H1 (cell line): ENCODE measurements around the gene RGS3. TPM values are rescaled to one million over a fixed set of nuclear protein-coding genes. Genes with fewer than 3 reads are reported as not detected.

ENCODE experiments used
- BRCA1 ChIP-seq: IDR thresholded peaks from 2 replicates; pipeline ENCODE4 v1.6.1; 2012; ENCODE audit warnings: low read depth, low read length, improper control_type of control experiment
- CHD7 ChIP-seq: fragments of 300-600 bp; sonication (generic); IDR thresholded peaks from 2 replicates; pipeline ENCODE4 v1.7.1; 2012; ENCODE audit warnings: low read length, moderate library complexity, mild to moderate bottlenecking, inconsistent platforms; ENCODE audit not compliant: insufficient replicate concordance
- EZH2 ChIP-seq: fragments of 200-600 bp; sonication (generic); IDR thresholded peaks from 2 replicates; pipeline ENCODE4 v1.7.1; 2012; ENCODE audit warnings: low read depth, mild to moderate bottlenecking, moderate library complexity, low read length, inconsistent platforms; ENCODE audit not compliant: severe bottlenecking
- MAFK ChIP-seq: IDR thresholded peaks from 2 replicates; pipeline ENCODE4 v1.6.1; 2012; ENCODE audit warnings: low read depth, mild to moderate bottlenecking, improper control_type of control experiment, low read length
- NANOG ChIP-seq: IDR thresholded peaks from 2 replicates; pipeline ENCODE4 v1.6.1; 2011; ENCODE audit warnings: low read length, low read depth, mild to moderate bottlenecking, inconsistent platforms; ENCODE audit not compliant: insufficient read depth, poor library complexity, severe bottlenecking
- POU5F1 ChIP-seq: IDR thresholded peaks from 2 replicates; pipeline ENCODE4 v1.6.1; 2011; ENCODE audit warnings: low read depth, mild to moderate bottlenecking, low read length, moderate library complexity
- SIX5 ChIP-seq: IDR thresholded peaks from 2 replicates; pipeline ENCODE4 v1.6.1; 2011; ENCODE audit warnings: mild to moderate bottlenecking, low read depth, low read length
- TAF1 ChIP-seq: IDR thresholded peaks from 2 replicates; pipeline ENCODE4 v1.6.1; 2011; ENCODE audit warnings: mild to moderate bottlenecking, low read depth, low read length
- polyA plus RNA-seq, 7 experiments: library from polyadenylated mRNA; depleted of rRNA in 3 of 7; stranded (reverse) in 5 of 7; unstranded in 2 of 7; fragments of >200 nt in 5 of 7; fragments of 200-250 nt in 2 of 7; gene quantifications; 1 replicate in 5 of 7; 2 replicates in 1 of 7; 4 replicates in 1 of 7; pipeline versions ENCODE4 v1.2.1 to v1.2.3, GENCODE V29; 2011 to 2013; ENCODE audit warnings: missing spikeins in 2 of 7, mixed read lengths in 2 of 7
- total RNA-seq: library from RNA; stranded (reverse); fragmentation: NEBNext Ultra II Directional; extraction: Animal tissue kit (Norgen Biotek cat#: 25700); gene quantifications from 2 replicates; pipeline ENCODE4 v1.2.1, GENCODE V29; 2021

Gene RGS3
- total and polyA plus RNA-seq, 2 of the 8 experiments (the other 6 are each of a cell fraction or from before 2014, with no cell fraction given): 12.6 to 18.2 TPM

- TF ChIP-seq CHD7 (no peak), SIX5 (no peak), BRCA1 (no peak), NANOG (no peak), MAFK (no peak), EZH2 (no peak), POU5F1 (no peak), TAF1 (no peak)
These were observed 68.6 kb downstream of the RGS3 start (continued) for GRCh38 chr9:113531919-113532808.
